Adrenal gland (tissue), 19 donors: ENCODE data around the gene GABRR3. TPM values are rescaled to one million over a fixed set of nuclear protein-coding genes. Genes with fewer than 3 reads are reported as not detected.

Experiments used
- DNase-seq, 7 donors: peaks; one replicate each; pipeline ENCODE4 v3.0.0-alpha.2; 2019 to 2020
- H3K27ac ChIP-seq, 5 donors: fragments of 200-600 bp; sonication (generic) in 4 of 5; 1 replicate in 3 of 5; 2 replicates in 2 of 5; pipeline versions ENCODE4 v1.5.1 to v1.8.0; 2016 to 2020; ENCODE audit warnings: mild to moderate bottlenecking in 1 of 5
- H3K27me3 ChIP-seq: fragments of 200-600 bp; 2 replicates; pipeline ENCODE4 v1.8.0; 2021
- H3K36me3 ChIP-seq, 2 donors: fragments of 200-600 bp; replicated peaks in 1 of 2; 1 replicate in 1 of 2; 2 replicates in 1 of 2; pipeline versions ENCODE4 v1.5.1 to v1.8.0; 2018 to 2022
- H3K4me1 ChIP-seq, 2 donors: fragments of 200-600 bp; replicated peaks in 1 of 2; 1 replicate in 1 of 2; 2 replicates in 1 of 2; pipeline versions ENCODE4 v1.5.1 to v1.8.0; 2018 to 2021
- H3K4me3 ChIP-seq, 4 donors: fragments of 200-600 bp; sonication (generic) in 3 of 4; one replicate each; pipeline ENCODE4 v1.5.1; 2016 to 2018
- H3K9me3 ChIP-seq, 3 donors: fragments of 200-600 bp; sonication (generic) in 1 of 3; replicated peaks in 1 of 3; 1 replicate in 2 of 3; 2 replicates in 1 of 3; pipeline versions ENCODE4 v1.5.1 to v1.8.0; 2016 to 2021
- POLR2A ChIP-seq, 2 donors: fragments of 450-650 bp; IDR thresholded peaks; one replicate each; pipeline ENCODE4 v1.6.1; 2017; ENCODE audit warnings: antibody characterized with exemption in 2 of 2, mild to moderate bottlenecking in 2 of 2, moderate library complexity in 1 of 2
- WGBS, 4 donors: extraction: QIAGEN DNeasy Blood & Tissue Kit in 2 of 4; methylation state at CpG; one replicate each; pipeline versions ENCODE4 v1.1.5 to v1.1.7; 2013 to 2017; 5-methylcytosine and 5-hydroxymethylcytosine counted together
- intact Hi-C, 2 donors: fragments of 100-400 bp; cut with DNase I; formaldehyde crosslinking; loops; one replicate each; pipeline versions ENCODE4 v1.14.1 to v1.15.0; 2022 to 2023
- long read RNA-seq, 10 donors: library from polyadenylated mRNA in 3 of 10; unstranded in 2 of 10; stranded (forward) in 1 of 10; transcript quantifications; one replicate each; pipeline ENCODE4 v2.0.0 and lab custom pipeline, GENCODE V29; 2021 to 2026
- polyA plus RNA-seq, 3 donors: library from polyadenylated mRNA; stranded (reverse); fragments of 200-250 nt in 2 of 3; fragments of 350-450 nt in 1 of 3; fragmentation: Illumina TruSeq in 1 of 3; extraction: RNeasy Lipid Tissue Mini Kit (QIAGEN cat#74804) in 1 of 3; gene quantifications; one replicate each; pipeline ENCODE4 v1.2.3, GENCODE V29; 2013 to 2014
- total RNA-seq, 9 donors: library from RNA; depleted of rRNA in 4 of 9; stranded (reverse); fragments of >200 nt in 4 of 9; fragments of 120-200 nt in 1 of 9; fragmentation: NEBNext Ultra II Directional in 1 of 9; extraction: Animal tissue kit (Norgen Biotek cat#: 25700) in 1 of 9; gene quantifications; one replicate each; pipeline versions ENCODE4 v1.1.0 to v1.2.4, GENCODE V29; 2013 to 2023
- TF ChIP-seq, protein P1 (sequence below), 6 experiments: fragments of 450-650 bp in 4 of 6; fragments of 200-600 bp in 2 of 6; sonication (generic) in 1 of 6; IDR thresholded peaks; 1 replicate in 5 of 6; 2 replicates in 1 of 6; pipeline versions ENCODE4 v1.5.1 to v1.8.0; 2016 to 2021; ENCODE audit warnings: antibody characterized with exemption in 6 of 6, mild to moderate bottlenecking in 2 of 6, moderate library complexity in 1 of 6
- donor health status: healthy with polysubstance abuse.
- donor health status: Bipolar disorder and iron deficiency.
- donor health status: DM: yes; HTN: yes; CAD: no.
- donor health status: DM: no; HTN: no; CAD: no.
- donor health status: DM: no; HTN: no; CAD: no.
- donor health status: DM: yes; HTN: yes; CAD: no.

GABRR3 gene
- total RNA-seq (under 1 TPM in 1 of 9 donors, not detected in 8; under 0.01 TPM), polyA plus RNA-seq (not detected)
- long read RNA-seq, donor 1 = 0 reads
- long read RNA-seq, donor 2 = 0 reads
- long read RNA-seq, donor 3 = 0 reads
- long read RNA-seq, donor 4 = 0 reads
- long read RNA-seq, donor 5 = 0 reads
- long read RNA-seq, donor 6 = 0 reads
- long read RNA-seq, donor 7 = 0 reads
- long read RNA-seq, donor 8 = 0 reads
- long read RNA-seq, donor 9 = 0 reads
- long read RNA-seq, donor 10 = 0 reads

DNA sequence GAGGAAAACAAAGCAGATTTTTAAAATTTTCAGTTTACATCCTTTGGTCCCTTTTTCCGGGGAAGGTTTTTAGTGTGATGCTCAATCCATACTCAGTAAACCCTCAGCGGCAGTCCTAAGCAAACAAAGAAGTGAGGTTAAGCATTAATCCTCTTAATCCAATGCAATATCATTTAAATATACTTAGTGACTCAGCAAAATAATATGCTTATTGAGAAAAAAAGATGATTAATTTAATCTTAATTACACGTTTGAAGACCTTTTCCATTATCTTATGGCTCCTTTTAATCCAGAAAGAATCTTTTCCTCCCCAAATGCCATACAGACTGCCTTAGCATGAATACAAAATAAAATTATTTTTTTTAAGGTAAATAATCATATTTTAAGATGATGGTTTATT lies at the start of gene GABRR3:
GABRR3 (minus strand) TSS at position 108 of the 400 bp plus-strand sequence. CDS start 328 bp downstream, outside the sequence.
- TF ChIP-seq, protein P1, sequence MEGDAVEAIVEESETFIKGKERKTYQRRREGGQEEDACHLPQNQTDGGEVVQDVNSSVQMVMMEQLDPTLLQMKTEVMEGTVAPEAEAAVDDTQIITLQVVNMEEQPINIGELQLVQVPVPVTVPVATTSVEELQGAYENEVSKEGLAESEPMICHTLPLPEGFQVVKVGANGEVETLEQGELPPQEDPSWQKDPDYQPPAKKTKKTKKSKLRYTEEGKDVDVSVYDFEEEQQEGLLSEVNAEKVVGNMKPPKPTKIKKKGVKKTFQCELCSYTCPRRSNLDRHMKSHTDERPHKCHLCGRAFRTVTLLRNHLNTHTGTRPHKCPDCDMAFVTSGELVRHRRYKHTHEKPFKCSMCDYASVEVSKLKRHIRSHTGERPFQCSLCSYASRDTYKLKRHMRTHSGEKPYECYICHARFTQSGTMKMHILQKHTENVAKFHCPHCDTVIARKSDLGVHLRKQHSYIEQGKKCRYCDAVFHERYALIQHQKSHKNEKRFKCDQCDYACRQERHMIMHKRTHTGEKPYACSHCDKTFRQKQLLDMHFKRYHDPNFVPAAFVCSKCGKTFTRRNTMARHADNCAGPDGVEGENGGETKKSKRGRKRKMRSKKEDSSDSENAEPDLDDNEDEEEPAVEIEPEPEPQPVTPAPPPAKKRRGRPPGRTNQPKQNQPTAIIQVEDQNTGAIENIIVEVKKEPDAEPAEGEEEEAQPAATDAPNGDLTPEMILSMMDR (IDR thresholded peaks at IDR 0.05) = no peak
- TF ChIP-seq POLR2A (IDR thresholded peaks at IDR 0.05) = no peak
- Histone ChIP-seq H3K27me3 (peaks cover 11% of the 10 kb centered on the region), H3K36me3 (no peaks in the 10 kb centered on the region), H3K4me1 (no peaks in the 10 kb centered on the region), H3K4me3 (no peak within 1 kb of the TSS), H3K9me3 (no peaks in the 10 kb centered on the region), H3K27ac (no peak within 1 kb of the TSS)
- intact Hi-C loops = loop anchor here in 1 of 2 donors (5.0 kb wide), 1 partner anchor 292 kb away; no protein-coding TSS in a partner anchor
- 63 to 71% (median 70%) methylated on average over 3 of the region's 3 CpGs for WGBS, 4 donors
- DNase-seq = no peak

DNA sequence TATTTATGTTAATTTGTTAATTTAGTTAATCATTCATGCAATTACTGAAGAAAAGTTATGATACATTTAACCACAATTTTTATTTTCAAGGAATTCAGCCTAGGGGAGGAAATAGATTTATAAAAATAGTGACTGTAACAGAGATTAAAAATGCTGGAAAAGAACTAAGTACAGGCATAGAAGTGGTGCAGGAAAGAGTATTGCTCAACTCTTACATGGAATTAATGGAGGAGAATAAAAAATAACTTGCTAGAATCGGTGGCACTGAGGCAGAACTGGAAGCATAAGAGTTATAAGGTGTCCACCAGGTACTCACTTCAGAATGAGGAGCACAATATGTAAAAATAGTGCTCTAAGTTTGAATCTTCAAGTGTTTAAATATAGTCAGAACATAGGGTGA lies 38.4 kb upstream of the GABRR3 start:
- WGBS, 4 donors = 20 to 50% (median 36%) methylated on average over 1 of the region's 1 CpG
- no peaks in the 10 kb centered on the region for H3K27me3 ChIP-seq
- no peaks in the 10 kb centered on the region for H3K4me1 ChIP-seq
- H3K27ac ChIP-seq = no peak overlapping the region
- H3K36me3 ChIP-seq = no peaks in the 10 kb centered on the region
- TF ChIP-seq POLR2A (IDR thresholded peaks at IDR 0.05) = no peak
- TF ChIP-seq, protein P1 (IDR thresholded peaks at IDR 0.05) = no peak
- intact Hi-C loops = no loop called here
- DNase-seq = no peak
- no peaks in the 10 kb centered on the region for H3K9me3 ChIP-seq
- H3K4me3 ChIP-seq = no peak overlapping the region

GRCh38 chr3:98070840-98071239 lies 35.7 kb upstream of the GABRR3 start:
- no peak for DNase-seq
- Histone ChIP-seq H3K36me3 (no peaks in the 10 kb centered on the region), H3K9me3 (no peaks in the 10 kb centered on the region), H3K27ac (no peak overlapping the region), H3K4me3 (no peak overlapping the region), H3K27me3 (no peaks in the 10 kb centered on the region), H3K4me1 (no peaks in the 10 kb centered on the region)
- TF ChIP-seq, protein P1 (IDR thresholded peaks at IDR 0.05) = no peak
- TF ChIP-seq POLR2A (IDR thresholded peaks at IDR 0.05) = no peak
- intact Hi-C loops = no loop called here
- WGBS, 4 donors = 23 to 42% (median 28%) methylated on average over 2 of the region's 2 CpGs

GRCh38 chr3:98068824-98069223 lies 33.7 kb upstream of the GABRR3 start:
- Histone ChIP-seq H3K9me3 (no peaks in the 10 kb centered on the region), H3K4me1 (no peaks in the 10 kb centered on the region), H3K36me3 (no peaks in the 10 kb centered on the region), H3K27ac (no peak overlapping the region), H3K4me3 (no peak overlapping the region), H3K27me3 (no peaks in the 10 kb centered on the region)
- intact Hi-C loops = no loop called here
- 20 to 47% (median 43%) methylated on average over 2 of the region's 2 CpGs for WGBS, 4 donors
- no peak for DNase-seq
- TF ChIP-seq, protein P1 (IDR thresholded peaks at IDR 0.05) = no peak
- TF ChIP-seq POLR2A (IDR thresholded peaks at IDR 0.05) = no peak
